Ishikawa (cell line): ENCODE data around the gene HDGFL2.

Experiments
- EP300 ChIP-seq: IDR thresholded peaks from 2 replicates; pipeline ENCODE4 v1.6.1; 2012; ENCODE audit warnings: borderline replicate concordance
- TCF12 ChIP-seq: IDR thresholded peaks from 2 replicates; pipeline ENCODE4 v1.6.1; 2012; ENCODE audit warnings: low read depth
- TF ChIP-seq, protein P1 (sequence below): IDR thresholded peaks from 2 replicates; pipeline ENCODE4 v1.6.1; 2012
- TF ChIP-seq, protein P2 (sequence below): IDR thresholded peaks from 2 replicates; pipeline ENCODE4 v1.6.1; 2012; ENCODE audit warnings: low read depth, mild to moderate bottlenecking

DNA sequence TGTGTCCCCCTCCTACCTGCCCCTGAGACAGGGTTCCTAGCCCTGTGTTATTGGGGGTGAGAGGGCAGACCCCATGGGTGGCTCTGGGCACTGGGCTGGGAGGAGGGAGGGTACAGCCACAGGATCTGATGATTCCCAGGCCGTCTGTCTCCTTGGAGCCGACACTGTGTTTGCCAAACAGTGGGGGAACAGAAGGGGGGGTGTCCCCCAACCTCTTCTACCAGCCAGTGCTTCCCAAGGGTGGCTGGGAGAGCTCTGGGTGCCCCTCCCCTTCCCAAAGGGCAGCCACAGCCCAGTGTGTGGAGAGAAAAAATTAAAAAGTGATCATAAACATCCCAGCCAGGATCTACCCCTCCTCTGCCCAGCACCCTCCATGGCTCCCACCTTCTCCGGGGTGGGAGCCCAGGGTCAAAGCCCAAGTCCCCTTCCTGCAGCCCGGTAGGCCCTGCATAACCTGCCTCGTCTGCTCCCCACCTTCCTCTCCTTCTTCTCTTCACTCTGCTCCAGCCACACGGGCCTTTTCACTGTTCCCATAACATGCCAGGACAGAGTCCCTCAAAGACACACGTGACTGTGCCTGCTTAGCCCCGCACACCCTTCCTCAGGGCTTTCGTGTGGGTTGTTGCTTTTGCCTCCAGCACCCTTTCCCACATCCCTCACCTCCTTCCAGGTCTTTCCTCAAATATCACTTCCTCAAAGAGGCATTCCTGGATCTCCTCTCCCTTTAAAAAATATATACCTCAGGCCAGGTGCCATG is 47.6 kb downstream of the HDGFL2 start:
- no peak for TF ChIP-seq TCF12
- TF ChIP-seq, protein P1, sequence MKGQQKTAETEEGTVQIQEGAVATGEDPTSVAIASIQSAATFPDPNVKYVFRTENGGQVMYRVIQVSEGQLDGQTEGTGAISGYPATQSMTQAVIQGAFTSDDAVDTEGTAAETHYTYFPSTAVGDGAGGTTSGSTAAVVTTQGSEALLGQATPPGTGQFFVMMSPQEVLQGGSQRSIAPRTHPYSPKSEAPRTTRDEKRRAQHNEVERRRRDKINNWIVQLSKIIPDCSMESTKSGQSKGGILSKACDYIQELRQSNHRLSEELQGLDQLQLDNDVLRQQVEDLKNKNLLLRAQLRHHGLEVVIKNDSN = no peak
- TF ChIP-seq, protein P2, sequence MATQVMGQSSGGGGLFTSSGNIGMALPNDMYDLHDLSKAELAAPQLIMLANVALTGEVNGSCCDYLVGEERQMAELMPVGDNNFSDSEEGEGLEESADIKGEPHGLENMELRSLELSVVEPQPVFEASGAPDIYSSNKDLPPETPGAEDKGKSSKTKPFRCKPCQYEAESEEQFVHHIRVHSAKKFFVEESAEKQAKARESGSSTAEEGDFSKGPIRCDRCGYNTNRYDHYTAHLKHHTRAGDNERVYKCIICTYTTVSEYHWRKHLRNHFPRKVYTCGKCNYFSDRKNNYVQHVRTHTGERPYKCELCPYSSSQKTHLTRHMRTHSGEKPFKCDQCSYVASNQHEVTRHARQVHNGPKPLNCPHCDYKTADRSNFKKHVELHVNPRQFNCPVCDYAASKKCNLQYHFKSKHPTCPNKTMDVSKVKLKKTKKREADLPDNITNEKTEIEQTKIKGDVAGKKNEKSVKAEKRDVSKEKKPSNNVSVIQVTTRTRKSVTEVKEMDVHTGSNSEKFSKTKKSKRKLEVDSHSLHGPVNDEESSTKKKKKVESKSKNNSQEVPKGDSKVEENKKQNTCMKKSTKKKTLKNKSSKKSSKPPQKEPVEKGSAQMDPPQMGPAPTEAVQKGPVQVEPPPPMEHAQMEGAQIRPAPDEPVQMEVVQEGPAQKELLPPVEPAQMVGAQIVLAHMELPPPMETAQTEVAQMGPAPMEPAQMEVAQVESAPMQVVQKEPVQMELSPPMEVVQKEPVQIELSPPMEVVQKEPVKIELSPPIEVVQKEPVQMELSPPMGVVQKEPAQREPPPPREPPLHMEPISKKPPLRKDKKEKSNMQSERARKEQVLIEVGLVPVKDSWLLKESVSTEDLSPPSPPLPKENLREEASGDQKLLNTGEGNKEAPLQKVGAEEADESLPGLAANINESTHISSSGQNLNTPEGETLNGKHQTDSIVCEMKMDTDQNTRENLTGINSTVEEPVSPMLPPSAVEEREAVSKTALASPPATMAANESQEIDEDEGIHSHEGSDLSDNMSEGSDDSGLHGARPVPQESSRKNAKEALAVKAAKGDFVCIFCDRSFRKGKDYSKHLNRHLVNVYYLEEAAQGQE = no peak
- no peak for TF ChIP-seq EP300
